ENCODE data around the gene IFNL3.
"Not testable (repeated sequence)": the region's sequence is repeated elsewhere in the genome, so short reads cannot be mapped to it uniquely, and the experiment has no call there.

IFNL3 gene

GRCh38 chr19:39218230-39219007, 26.4 kb downstream of the IFNL3 start:
- no peak for DNase-seq (ENCODE audit: low read depth)

- no peak for DNase-seq (ENCODE audit: low read depth)
Measured at GRCh38 chr19:39217094-39217493, 27.7 kb downstream of the IFNL3 start.

GRCh38 chr19:39215323-39215722, 29.5 kb downstream of the IFNL3 start:
- DNase-seq (ENCODE audit: low read depth), result not testable (repeated sequence)

- peak; percentile 29 for DNase-seq (ENCODE audit: low read depth)
Measured at GRCh38 chr19:39212375-39212742, 32.4 kb downstream of the IFNL3 start.

GRCh38 chr19:39211731-39212374, 33.0 kb downstream of the IFNL3 start:
- DNase-seq (ENCODE audit: low read depth), result no peak

- DNase-seq (ENCODE audit: low read depth), result no peak
Measured at GRCh38 chr19:39209196-39209595, 35.6 kb downstream of the IFNL3 start.

- no peak for DNase-seq (ENCODE audit: low read depth)
Measured at GRCh38 chr19:39208175-39208795, 36.5 kb downstream of the IFNL3 start.

GRCh38 chr19:39207293-39207836, 37.4 kb downstream of the IFNL3 start:
- DNase-seq (ENCODE audit: low read depth), result no peak

- DNase-seq (ENCODE audit: low read depth), result no peak
Measured at GRCh38 chr19:39206122-39206521, 38.7 kb downstream of the IFNL3 start.

- no peak for DNase-seq (ENCODE audit: low read depth)
Measured at GRCh38 chr19:39205449-39205764, 39.4 kb downstream of the IFNL3 start.

GRCh38 chr19:39203372-39204341, 41.1 kb downstream of the IFNL3 start, which contains the start of gene SYCN:
Gene SYCN, minus strand, starts transcription at chr19:39204263. Its CDS starts 9 bp downstream, at chr19:39204254.
- DNase-seq (ENCODE audit: low read depth), result no peak

- DNase-seq (ENCODE audit: low read depth), result no peak
Measured at GRCh38 chr19:39202998-39203355, 41.8 kb downstream of the IFNL3 start.

- no peak for DNase-seq (ENCODE audit: low read depth)
Measured at GRCh38 chr19:39200803-39201115, 44.0 kb downstream of the IFNL3 start.

GRCh38 chr19:39200066-39200802, 44.6 kb downstream of the IFNL3 start:
- no peak for DNase-seq (ENCODE audit: low read depth)

- DNase-seq (ENCODE audit: low read depth), result no peak
Measured at GRCh38 chr19:39199025-39199424, 45.8 kb downstream of the IFNL3 start.

GRCh38 chr19:39197808-39198207, 47.0 kb downstream of the IFNL3 start:
- no peak for DNase-seq (ENCODE audit: low read depth)

GRCh38 chr19:39196860-39197562, 47.8 kb downstream of the IFNL3 start, which contains the start of gene NCCRP1:
Gene NCCRP1, plus strand, starts transcription at chr19:39196964. Its CDS starts 19 bp downstream, at chr19:39196983.
- no peak for DNase-seq (ENCODE audit: low read depth)

- DNase-seq (ENCODE audit: low read depth), result no peak
Measured at GRCh38 chr19:39196320-39196719, 48.5 kb downstream of the IFNL3 start.

- no peak for DNase-seq (ENCODE audit: low read depth)
Measured at GRCh38 chr19:39195755-39196154, 49.1 kb downstream of the IFNL3 start.

- no peak for DNase-seq (ENCODE audit: low read depth)
Measured at GRCh38 chr19:39194832-39195542, 49.8 kb downstream of the IFNL3 start.

Data from stimulated activated CD4-positive, alpha-beta T cell treated with anti-CD3 and anti-CD28 coated beads, Interleukin-2, amount 100 ng/mL, for 4 hours (primary cell).